ENCODE measurements around the gene ETS1.

ETS1 gene

DNA sequence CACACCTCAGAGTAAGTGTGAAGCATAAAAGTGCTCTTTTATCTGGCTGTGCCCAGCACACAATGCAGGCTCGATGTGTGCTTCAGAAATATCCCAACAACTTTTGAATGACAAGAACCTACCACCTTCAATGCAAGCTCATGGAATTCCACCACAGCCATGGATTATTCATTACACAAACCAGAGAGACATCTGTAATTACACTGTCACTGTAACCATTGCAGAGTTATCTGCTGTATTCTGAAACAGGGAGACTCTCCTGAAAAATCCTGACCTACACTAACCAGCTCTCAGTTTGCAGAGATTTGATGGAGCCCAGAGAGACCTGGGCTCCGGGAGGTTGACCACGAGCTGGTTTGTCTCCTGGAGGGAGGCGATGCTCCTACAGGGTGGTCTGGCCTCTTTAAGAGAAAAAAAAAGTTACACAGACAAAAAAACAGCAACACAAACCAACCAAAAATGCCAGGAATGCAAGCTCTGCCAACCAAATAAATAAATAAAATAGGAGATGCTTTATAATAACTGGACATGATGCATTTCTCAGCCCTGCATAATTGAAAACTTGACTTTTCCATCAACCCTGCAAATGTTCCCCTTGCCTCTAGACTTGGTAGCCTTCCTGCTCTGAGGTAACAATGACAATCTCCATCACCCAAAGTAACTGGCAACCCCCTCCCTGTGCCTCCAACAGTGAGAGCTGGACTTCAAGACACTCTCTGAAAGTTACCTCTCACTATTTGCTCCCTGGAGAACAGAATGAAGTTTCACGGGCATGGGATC, 69.7 kb downstream of the ETS1 start:
- no peak for DNase-seq

DNA sequence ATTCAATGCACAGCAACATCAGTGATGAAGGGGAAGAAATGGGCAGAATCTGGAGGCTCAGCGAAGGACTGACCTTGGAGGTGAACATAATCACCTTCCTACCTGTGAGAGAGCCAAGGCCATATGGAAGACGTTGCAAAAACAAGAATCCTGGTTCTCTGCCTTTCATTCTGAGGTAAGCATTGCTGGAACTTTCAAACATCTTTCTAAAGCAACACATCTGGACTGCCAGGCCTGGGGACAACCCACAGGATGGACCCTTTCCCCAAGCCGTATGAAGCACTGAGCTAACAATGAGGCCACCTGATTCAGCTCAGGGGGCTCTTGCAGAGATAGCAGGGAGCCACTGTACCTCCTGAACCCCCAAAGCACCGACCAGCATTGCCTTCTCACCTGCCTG, 70.5 kb downstream of the ETS1 start:
- DNase-seq = no peak

DNA sequence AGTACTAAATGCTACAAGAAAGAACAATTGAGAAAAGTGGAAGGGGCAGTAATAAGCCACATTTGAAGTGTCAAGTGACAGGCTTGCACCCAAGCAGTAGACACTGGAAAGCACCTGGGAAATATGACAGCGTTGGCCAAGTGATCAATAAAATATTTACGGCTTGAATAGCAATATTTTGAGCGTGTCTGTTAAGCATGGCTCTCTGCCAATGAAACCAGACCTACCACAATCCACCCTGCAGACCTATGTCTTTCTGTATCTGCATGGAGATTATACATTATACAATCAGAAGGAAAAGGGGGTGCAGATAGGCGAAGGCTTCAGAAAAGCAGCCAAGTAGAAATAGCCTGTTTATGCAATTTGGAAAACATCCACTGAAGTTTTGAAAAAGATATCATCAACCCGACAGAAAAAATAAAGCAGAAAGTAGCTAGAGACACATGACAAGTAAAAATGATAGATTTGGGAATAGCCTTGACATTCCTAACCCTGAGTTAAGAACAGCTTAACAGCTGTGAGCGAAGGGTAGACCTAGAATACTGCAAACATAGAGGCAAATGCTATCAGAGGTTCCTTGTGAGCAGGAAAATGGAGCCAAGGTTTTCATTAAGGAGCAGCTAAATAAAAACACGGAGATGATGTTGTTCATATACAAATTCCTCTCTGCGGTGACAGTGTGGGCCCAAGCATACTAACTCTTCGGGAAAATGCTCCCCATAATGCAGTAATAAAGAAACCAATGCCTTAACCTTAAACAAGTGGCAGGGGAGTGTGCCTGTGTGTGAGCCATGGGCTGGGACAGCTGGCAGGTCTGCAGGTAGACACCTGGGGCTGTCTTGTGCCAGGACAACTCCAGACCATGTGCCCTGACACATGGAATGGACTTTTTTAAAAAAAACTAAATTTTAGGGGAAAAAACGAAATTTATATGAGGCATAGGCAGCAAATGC, 71.3 kb downstream of the ETS1 start:
- DNase-seq = no peak

DNA sequence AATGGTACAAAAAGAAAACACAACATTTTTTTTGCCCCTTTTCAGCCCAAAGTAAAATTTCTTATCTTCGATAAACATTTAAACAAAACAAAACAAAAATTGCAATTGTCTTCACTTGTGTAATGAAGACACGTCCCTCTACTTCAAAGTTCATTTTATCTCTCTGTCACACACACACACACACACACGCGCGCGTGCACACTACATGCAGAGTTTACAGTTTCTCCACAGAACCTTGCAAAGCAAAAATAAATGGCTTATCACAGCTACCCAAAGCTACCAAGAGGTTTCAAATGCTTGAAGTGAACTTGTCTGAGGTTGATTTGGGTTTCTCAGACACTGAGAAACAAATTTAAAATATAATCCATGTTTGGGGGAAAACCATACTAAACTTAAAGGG, 72.3 kb downstream of the ETS1 start:
- DNase-seq = no peak

DNA sequence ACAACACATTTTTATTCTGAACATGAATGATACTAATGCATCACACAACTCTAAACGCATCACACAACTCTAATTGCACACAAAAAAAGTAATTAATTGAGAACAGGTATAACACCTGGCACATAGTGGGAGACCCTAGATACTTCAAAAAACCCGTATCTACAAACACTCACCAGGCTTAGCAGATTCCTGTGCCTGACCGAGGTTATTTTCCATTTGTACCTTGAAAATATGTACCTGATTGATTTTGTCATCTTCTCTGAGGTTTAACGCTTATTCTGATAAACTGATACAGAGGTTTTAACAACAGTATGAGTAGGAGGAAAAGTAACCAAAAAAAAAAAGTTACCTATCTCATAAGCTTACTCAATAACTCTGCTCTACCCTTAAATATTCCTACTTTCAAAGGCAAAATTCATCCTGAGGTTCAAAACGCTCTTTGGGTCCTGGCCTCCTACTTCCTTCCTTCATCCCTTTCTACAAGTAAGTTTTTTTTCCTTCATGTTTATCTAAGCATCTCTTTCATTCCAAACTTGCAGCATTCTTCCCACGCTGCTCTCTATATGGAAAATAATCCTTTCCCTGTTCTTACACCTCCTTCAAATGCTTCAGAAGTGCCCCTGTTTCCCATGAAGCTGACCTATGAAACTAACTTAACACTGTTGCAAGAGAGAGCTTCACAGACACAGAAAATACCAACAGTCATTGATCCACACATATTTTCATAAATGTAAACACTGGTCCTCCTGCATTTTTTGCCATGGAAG, 73.3 kb downstream of the ETS1 start:
- DNase-seq = no peak

DNA sequence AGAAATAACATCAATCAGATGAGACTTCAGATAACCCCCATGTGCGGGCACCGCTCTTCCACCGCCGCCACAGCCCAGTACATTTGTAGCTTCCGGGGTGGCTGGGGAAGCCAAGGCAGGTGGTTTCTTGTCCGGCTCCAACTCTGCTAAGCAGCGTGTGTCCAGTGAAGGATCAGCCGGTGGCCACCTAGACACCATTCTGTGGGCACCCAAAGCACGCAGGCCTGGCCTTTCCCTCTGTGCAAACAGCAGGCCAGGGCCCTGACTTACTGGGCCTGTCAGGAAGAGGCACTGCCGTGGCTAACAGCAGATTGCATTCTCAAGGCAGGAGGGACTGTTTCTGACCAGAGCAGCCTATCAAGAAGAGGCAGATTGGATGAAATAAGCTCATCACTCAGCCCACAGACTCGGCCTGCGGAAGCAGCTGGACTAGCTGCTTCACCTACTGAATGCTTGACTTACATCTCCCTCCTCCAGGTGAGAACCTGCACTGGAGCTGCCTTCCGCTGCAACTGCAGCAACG, 74.8 kb downstream of the ETS1 start:
- DNase-seq = no peak

DNA sequence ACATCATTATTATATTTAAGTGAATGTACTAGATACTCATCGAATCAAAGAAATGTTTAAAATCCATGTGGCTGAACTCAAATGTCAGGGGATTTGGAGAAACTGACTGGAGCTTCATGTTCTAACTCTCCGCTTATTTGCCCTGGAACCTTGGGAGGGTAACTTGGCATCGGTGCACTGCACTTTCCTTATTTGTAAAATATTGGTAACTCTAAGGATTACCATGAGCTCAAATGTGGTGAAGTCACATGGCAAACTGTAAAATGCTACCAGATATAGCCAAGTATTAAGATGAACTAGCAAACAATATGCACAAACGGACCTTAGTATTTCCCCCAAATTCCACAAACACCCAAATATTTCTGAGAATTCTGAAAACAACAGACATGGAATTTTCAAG, 75.6 kb downstream of the ETS1 start:
- DNase-seq = no peak

DNA sequence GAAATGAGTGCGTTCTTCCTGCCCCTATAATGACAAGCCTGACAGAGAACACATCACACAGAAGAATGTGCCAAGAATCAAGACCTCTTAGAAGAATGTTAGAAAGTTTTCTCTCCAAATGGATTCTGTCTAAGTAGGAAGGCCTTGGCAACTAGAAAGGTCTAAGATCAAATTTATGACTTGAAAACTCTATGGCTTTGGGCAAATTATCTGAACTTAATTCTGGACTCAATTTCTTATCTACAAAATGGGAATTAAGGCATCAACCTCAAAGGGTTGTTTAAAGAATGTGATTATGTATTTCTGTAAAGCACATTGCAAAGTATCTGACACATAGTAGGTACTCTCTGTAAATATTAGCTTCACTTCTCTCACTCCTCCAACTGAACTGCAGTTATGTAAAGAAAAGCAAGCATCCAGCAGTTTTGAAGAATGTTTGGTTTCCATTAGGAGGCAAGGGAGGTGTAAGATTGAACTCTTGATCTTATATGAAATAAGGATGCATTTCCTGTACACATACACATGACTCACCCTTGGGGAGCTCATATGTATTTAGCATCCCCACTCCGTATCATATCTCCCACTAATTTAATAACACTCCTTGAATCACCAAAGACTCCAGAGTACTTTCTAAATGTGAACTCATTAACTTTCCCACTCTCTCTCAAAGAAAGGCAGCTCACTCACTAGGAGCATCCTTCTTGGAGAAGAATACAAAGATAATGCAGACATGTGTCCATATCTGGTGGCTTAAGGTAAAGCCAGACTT, 77.6 kb downstream of the ETS1 start:
- no peak for DNase-seq

DNA sequence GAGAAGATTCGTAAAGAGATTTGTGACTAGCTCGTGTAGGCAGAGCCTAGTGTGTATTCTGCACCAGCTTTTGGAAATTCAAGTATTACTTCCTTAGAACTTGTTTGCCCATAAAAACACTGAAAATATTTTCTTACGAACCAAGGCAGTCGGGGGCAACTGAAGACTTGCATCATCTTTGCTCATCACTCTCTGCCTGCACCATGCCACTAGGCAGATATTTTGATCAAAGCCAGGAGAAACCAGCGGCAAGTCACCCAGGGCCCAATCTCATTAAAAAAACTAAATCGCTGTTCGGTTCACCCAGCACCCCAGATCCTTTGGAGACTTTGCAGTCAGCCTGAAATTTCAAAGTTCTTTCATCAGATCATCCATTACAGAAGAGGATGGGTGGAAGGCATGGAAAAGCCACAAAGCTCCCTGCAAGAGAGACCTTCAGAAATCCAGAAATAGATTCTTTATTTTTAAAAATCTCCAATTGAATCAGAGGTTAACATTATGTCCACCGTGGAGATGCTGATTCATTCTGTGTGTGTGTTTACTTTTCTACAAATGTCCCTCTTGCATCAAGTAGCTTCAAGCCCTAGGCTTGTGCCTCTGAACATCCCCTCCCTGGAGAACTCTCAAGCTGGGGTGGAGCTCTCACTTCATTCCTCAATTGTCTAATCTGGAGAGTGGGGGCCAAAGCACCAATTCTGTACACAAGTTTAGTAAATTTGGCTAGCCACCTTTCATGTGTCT, 78.4 kb downstream of the ETS1 start:
- DNase-seq = no peak

DNA sequence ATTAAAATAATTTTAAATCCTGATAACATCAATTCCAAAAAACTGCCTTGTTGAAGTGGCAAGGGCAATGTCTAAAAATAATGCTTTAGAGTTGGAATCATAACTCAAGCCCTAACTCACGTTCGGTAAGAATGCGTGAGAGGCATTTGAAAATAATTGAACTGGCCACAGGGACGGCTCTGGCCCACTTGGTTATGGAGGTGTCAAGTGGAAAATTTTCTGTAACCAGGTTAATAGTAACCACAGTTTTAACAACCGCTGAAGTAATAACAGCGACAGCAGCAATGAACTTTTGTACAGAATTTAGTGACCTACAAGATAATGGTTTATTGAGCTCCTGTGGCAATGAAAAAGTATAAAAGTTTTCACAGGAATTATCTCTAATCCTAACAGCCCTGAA, 79.4 kb downstream of the ETS1 start:
- DNase-seq = no peak

DNA sequence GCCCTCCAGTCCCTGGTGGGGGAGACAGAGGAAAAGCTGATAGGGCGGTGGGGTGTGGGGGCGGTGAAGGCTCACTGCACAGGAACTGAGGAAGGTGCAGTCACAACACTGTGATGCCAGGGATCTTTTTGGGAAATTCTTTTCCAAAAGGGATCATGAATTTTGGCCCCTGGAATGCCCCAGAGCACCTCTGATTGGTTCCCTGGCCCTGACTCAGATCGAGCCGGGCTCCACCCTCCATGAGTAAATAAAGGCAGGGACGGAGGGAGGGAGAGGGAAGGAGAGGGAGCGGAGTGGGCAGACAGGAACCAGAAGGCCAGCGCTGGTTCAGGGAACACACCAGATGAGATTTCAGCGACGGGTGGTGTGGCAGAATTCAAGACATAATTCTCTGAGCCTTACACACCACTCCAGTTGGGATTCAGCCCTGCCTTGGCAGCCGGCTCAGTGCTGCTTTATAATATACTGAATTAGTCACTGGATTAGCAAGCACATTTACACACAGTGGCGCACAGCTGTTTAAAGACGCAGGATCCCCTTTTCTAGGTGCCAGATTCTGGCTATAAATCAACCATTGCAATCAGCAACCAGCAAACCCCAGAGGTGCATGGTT, 80.3 kb downstream of the ETS1 start:
- no peak for DNase-seq

DNA sequence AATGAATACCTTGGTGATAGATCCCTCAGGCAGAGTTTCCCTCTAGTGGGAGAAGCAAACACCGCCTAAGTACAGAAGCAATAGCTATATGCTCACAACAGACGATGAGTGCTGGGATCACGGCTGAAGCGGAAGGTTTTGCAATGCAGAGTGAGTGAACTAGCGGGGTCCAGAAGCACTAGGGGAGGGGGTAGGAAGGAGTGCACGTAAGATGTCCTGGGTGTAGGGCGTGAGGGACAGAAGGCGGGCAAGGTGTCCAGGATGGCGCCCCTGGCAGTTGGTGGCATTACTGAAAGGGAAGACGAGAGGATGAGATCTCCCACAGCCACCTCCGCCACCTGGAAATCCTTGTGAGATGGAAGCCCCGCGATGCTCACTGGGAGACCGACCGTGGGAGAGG, 81.0 kb downstream of the ETS1 start:
- DNase-seq = no peak

DNA sequence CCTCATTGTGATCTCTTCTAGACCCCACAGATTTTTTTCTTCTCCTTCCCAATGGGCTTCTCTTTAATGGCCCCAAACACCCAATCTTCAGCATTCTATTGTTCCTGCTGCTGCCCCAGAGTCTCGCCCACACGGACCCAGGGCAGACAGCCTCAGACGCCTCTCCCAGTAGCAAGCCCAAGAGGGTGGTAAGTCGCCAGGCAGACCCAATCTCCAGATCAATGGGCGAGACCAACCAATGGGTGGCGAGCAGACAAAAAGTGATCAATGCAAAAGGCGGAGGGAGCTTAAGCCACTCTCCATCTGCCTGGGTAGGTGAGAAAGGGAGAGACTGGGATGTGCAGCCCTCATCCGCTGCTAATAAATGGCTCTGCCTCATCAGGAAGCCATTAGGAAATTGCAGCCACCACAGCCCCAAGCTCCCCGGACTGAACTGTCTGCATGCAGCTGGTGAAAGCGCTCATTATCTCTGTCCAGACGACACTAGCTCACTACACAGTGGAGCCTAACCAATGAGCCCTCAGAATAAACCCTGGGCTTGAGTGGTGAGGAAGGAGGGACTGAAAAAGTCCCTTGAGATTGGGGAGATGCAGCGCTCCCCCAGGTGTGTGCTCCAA, 81.8 kb downstream of the ETS1 start:
- no peak for DNase-seq

DNA sequence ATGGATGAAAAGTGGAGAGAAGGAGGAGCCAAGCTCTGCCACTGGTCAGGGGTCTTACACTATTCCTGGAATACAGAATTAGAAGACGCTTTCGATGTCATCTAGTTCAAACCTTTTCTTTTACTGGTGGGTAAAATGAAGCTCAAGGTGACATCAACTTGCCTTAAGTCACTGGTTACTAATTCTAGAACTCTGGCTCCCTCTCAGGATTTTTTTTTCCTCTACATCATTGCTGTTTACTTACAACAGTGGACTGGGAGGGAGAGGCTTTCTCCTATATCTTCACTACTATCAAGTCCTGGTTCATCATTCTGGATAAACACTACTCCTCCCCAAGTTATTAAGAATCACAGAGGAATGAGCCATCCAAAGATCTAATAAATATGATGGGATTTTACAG, 82.9 kb downstream of the ETS1 start:
- DNase-seq = no peak

DNA sequence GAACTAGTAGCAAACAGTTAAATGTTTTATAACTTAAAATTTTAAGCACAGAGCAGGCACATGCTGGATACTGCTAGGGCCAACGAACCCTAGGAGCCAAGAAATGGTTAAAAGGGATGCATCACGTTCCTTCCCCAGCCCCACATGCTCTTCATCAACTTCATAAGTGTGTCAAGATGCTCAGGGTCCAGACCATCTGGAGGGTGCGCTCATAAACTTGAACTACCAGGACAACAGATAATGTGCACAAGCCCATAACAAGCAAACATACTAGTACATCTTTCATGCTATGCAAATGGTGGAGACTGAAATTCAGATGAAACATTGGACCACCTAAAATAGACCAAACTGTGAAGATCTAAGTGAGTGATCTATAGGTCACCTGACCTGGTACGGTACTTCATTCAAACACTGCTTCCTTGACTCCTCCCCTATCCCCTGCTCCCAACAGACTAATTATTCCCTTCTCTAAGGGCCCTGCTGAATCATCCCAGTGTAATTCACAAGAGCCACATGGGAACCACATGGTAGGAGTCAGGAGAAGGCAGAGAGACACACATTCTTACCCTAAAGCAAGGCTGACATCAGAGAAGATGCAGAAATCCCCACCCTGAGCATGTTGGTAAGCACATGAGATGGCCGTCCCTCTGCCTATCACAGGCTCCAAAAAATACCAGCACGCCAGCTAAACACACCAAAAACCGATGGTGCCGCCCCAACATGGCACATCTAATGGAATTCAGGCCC, 83.9 kb downstream of the ETS1 start:
- no peak for DNase-seq

DNA sequence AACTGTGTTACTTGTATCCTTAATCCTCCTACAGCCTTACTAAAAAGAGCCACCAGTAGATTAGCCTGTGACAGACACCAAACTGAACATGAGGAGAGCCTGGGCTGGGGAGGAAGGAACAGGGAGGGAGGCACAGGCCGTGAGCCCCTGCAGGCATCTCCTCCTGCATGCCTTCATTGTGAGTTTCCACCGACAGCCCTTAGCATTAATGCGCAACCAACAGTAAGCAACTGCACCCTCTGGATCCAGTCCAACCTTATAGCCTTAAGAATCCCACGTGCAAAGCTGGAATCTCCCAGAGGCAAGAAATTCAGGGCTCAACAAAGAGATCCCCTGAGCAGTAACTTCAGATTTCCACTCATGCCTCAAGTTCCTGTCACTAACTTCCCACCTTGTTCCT, 84.6 kb downstream of the ETS1 start:
- DNase-seq = no peak

DNA sequence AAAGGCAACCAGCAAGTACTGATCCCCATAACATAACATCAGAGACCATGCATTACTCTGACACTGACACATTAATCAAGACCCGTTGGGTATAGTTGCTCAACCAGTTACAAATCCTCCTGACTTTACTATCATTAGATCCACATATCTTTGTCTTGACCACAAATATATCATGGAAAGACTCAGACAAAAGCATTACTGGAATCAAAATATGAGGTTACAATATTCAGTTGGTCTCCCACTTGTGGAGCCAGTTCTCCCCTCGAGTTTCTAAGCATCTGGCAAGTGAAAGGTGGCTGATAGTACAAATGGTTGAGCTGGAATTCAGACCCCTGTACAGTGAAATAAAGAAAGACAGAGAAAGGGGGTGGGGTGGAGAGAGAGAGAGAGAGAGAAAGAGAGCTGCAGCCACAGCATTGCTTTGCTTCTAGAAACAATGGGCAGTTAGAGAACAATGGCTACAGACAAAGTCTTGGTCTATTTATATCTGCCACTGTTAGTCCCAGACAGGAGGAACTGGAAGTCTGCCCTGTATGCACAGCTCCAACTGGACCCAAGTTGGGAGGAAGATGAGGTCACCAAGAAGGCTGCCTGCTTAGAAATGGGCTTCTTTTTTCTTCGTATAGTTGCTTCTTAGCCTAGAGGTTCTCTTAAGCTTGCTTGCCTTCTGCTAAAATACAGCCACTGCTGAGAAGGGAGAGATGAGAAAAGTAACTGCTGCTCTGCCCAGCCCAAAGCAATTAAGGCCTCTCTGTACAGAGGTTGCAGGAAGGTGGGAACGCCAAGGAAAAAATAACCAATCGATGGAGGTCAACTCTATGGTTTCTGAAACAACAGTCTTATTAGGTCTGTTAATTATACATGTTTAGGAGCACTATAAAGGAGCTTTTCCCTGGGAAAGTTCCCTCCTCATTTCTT, 85.5 kb downstream of the ETS1 start:
- DNase-seq = no peak

DNA sequence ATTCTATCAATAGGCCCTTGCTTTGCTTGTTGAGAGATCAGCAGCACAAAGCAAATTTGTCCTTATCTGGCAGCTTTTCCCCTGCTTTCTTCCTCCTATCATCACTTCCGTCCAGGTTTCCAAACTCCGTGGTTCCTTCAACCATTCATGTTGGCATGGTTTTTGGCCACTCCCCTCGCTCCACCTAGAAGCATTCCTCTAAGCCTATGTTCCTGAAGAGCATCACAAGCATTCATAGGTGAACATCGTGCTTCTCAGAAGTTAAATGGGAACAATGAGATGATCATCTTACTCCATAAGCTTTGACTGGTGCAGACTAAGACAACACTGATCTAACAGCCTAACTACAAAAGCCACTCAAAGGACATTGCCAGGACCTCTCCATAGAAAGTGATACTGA, 86.3 kb downstream of the ETS1 start:
- DNase-seq = no peak

DNA sequence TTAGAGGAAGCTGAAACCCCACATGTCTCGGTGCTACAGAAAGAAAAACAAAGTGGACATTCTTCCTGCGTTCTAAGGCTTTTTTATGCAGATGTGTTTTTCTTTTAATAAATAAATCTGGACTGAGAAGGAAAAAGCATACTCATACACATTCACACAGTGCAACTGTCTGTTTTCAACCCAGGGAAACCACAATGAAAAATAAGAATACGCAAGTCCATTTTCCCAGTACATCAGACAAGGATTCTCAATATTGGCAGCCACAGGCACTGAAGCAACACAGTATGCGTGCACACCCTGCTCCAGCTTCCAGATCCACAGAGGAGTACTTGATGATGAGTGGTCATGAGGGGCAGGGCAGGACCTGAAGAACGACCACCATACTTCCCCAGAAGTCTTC, 86.9 kb downstream of the ETS1 start:
- DNase-seq = no peak
